Brain microvascular endothelial cell (primary cell): Measurements from ENCODE around the gene BANK1.

Experiments used
- DNase-seq: peaks from one replicate; pipeline ENCODE4 v3.0.0-alpha.2; 2020
- H3K27ac ChIP-seq: fragments of 250-450 bp; sonication (Bioruptor Pico); 2 replicates; pipeline ENCODE4 v1.5.1; 2020; ENCODE audit warnings: mild to moderate bottlenecking, moderate library complexity
- H3K27me3 ChIP-seq: fragments of 250-450 bp; sonication (Bioruptor Pico); replicated peaks from 2 replicates; pipeline ENCODE4 v1.5.1; 2020; ENCODE audit warnings: mild to moderate bottlenecking
- H3K36me3 ChIP-seq: fragments of 250-450 bp; sonication (Bioruptor Pico); replicated peaks from 2 replicates; pipeline ENCODE4 v1.5.1; 2020; ENCODE audit warnings: mild to moderate bottlenecking
- H3K4me3 ChIP-seq: 2 replicates; pipeline ENCODE4 v1.5.1; 2011; ENCODE audit warnings: low read depth, mild to moderate bottlenecking, control low read depth, low read length, moderate library complexity
- in situ Hi-C: cut with HindIII; loops from 2 replicates; pipeline ENCODE4 v1.10.0; 2017; ENCODE audit warnings: low sequenced_read_pairs, low pct_ligation_motif_present
- TF ChIP-seq, protein P1 (sequence below): IDR thresholded peaks from 2 replicates; pipeline ENCODE4 v1.5.1; 2011; ENCODE audit warnings: low read depth, mild to moderate bottlenecking, moderate library complexity, low read length, control low read depth, inconsistent platforms; ENCODE audit errors: missing control alignments

Gene BANK1

DNA sequence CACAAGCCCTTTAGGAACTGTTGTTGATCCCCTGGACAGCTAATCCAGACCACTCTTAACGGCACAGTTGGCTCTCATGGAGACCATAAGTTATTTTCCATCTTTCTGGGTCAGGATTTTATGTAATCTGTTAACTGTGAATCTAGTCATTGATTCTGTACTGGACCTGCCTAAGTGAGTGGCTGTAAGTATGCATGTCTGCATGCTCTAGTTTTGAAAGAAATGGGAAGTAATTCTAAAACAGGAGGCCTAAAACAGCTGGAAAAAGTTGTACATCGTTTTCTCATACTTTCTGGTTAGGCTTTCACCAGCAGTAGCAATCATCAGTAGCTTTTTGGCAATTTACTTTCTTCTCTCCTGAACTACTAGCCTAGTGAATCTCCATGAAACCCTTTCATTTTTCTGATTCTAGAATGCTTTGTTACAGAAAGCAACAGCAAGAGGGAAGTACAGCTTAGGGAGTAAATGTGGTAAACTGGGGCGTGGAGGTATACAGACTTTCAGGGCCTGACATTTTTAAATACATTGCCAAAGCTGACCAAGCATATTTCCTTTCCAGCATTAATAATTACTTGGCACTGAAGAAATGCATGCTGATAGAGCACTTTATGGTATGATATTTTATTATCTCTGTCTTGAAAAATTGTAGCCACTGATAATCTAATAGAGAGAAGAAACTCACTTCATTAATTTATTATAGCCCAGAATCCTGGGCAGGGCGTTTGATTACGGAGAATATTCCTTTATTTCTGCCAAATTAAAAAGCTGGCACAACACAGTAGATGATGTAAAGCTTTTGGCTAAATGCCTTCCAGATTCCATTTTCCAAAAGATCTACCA lies 202.7 kb downstream of the BANK1 start:
- in situ Hi-C loops, result no loop called here
- Histone ChIP-seq H3K27me3 (no peaks in the 10 kb centered on the region), H3K4me3 (no peak overlapping the region), H3K27ac (no peak overlapping the region), H3K36me3 (no peaks in the 10 kb centered on the region)
- TF ChIP-seq, protein P1, sequence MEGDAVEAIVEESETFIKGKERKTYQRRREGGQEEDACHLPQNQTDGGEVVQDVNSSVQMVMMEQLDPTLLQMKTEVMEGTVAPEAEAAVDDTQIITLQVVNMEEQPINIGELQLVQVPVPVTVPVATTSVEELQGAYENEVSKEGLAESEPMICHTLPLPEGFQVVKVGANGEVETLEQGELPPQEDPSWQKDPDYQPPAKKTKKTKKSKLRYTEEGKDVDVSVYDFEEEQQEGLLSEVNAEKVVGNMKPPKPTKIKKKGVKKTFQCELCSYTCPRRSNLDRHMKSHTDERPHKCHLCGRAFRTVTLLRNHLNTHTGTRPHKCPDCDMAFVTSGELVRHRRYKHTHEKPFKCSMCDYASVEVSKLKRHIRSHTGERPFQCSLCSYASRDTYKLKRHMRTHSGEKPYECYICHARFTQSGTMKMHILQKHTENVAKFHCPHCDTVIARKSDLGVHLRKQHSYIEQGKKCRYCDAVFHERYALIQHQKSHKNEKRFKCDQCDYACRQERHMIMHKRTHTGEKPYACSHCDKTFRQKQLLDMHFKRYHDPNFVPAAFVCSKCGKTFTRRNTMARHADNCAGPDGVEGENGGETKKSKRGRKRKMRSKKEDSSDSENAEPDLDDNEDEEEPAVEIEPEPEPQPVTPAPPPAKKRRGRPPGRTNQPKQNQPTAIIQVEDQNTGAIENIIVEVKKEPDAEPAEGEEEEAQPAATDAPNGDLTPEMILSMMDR, result no peak
- DNase-seq, result no peak

DNA sequence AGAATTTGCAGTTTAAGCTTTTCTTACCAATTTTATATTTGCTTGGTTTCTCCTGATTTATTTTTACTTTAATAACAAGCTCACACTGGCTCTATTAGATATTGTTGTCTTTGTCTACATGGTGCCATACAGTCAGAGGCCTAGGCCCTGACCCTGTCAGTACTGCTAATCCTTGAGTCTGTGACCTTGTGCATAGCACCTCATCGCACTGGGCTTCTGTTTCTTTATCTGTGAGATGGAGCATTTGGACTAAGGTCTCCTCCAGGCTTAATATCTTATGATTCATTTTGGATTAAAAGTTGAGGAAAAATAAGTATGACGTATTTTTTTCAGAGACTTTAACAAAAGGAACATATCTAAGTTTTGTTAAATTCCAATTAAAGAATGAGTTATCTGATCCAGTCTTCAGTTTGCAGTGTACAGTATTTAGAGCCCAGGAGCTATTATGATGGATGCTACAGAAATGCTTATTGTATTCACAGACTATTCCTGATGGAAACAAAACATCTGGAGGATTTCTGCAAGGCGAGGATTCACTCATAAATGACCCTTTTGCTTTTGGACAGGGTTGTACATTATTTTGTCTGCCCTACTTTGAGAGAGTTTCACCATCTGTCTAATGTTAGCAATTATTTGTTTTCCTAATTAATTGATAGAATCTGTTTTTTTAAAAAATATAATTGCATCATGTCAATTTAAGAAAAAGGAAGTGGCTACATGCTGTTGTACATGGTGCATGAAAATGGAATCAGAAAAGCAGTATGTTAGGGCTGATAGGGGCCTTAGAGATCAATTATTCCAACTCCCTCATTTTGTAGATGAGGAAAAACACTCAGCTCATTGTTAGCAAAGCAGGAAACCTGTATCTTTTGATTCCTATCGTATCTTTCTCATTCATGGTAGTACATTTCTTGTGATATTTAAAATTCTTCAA lies 203.6 kb downstream of the BANK1 start:
- Histone ChIP-seq H3K4me3 (no peak overlapping the region), H3K27ac (no peak overlapping the region), H3K27me3 (no peaks in the 10 kb centered on the region), H3K36me3 (no peaks in the 10 kb centered on the region)
- in situ Hi-C loops, result no loop called here
- TF ChIP-seq, protein P1, result no peak
- no peak for DNase-seq

DNA sequence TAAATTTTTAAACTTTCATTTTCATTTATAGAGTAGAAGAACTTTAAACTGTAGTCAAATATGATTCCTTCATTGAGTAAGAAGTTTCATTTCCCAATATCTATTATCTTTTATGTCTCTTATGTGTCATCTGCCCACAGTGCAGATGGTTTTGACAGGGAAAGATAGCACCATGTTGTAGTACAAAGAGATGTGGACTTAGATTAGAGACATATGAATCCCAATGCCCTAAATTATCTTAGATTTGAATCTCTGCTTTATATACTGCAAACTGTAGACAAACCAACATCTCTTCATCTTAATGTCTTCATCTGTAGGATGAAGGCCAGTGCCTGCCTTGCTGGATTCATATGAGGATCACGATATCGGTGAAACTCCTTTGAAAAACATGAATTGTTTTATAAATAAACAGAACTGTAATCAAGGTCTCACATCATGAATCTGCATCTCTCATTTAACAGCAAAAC lies 217.5 kb downstream of the BANK1 start:
- Histone ChIP-seq H3K36me3 (no peaks in the 10 kb centered on the region), H3K4me3 (no peak overlapping the region), H3K27ac (no peak overlapping the region), H3K27me3 (no peaks in the 10 kb centered on the region)
- DNase-seq, result no peak
- in situ Hi-C loops, result no loop called here
- TF ChIP-seq, protein P1, result no peak

DNA sequence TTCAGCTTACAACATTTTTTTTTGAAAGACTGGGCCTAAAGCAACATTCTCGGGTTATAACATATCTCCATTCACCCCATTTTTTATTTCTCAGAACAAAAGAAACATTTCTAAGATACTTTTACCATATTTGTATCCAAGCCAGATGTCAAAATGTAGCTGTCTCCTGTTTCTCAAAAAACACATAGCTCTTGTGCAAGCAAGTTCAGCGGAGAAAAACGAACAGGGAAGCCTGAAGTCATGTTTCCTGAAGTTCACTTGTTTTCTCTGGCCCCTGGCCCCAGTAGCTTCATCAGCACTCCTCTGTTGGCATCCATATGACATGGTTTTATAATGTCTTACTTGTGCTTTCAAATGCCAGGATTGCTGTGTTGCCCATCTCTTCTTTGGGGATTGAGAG lies 218.2 kb downstream of the BANK1 start:
- no peak for DNase-seq

DNA sequence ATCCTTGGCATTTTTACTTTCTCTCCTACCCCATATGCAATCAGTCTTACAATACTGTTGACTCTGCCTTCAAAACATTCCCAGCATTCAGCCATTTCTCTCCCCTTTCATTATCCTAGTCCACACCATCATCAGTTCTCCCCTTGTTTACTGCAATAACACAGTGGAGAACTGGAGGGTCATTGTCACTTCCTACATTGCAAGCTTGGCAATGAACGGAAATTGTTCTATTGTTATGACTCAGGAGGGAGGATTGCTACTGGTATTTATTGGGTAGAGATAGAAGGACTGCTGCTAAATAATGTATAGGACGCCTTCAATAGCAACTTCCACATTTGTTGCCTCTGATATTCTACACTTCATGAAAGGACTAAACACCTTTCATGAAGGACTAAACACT lies 231.8 kb downstream of the BANK1 start:
- Histone ChIP-seq H3K27me3 (no peaks in the 10 kb centered on the region), H3K4me3 (no peak overlapping the region), H3K27ac (no peak overlapping the region), H3K36me3 (no peaks in the 10 kb centered on the region)
- no peak for DNase-seq
- in situ Hi-C loops, result no loop called here
- TF ChIP-seq, protein P1, result no peak

More for the DNA sequence above, 218.2 kb downstream of the BANK1 start:
- H3K27ac ChIP-seq, result no peak overlapping the region
- no peak overlapping the region for H3K4me3 ChIP-seq
- in situ Hi-C loops, result no loop called here
- TF ChIP-seq, protein P1, result no peak
- H3K27me3 ChIP-seq, result no peaks in the 10 kb centered on the region
- no peaks in the 10 kb centered on the region for H3K36me3 ChIP-seq
